GM18870 (cell line): ENCODE results near the gene RBM47.

Source experiments
- ATAC-seq: cut with Tn5 transposase; IDR thresholded peaks from one replicate; pipeline ENCODE4 v1.9.1; 2021; ENCODE audit warnings: moderate library complexity; ENCODE audit not compliant: unreplicated experiment

The RBM47 gene

GRCh38 chr4:40379248-40379647, 250.4 kb downstream of the RBM47 start:
- no peak for ATAC-seq

DNA sequence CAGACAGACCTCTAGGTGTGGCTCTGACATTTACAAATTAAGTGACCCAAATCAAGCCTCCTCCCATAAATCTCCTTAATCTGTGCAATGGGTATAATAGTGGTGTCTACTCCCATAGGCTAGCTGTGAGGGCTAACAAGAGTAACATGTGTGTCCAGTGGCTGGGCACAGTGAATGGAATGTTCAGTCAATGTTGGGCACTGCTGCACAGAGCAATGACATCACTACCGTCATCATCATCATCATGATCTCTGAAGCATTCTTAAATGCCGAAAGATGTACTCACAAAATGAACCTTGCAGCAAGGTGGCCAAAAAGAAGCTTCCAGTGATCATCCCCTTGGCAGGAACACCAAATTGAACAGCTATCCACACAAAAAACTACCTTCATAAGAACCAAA, 251.0 kb downstream of the RBM47 start:
- ATAC-seq = no peak

GRCh38 chr4:40377512-40378365, 251.9 kb downstream of the RBM47 start:
- ATAC-seq = no peak

DNA sequence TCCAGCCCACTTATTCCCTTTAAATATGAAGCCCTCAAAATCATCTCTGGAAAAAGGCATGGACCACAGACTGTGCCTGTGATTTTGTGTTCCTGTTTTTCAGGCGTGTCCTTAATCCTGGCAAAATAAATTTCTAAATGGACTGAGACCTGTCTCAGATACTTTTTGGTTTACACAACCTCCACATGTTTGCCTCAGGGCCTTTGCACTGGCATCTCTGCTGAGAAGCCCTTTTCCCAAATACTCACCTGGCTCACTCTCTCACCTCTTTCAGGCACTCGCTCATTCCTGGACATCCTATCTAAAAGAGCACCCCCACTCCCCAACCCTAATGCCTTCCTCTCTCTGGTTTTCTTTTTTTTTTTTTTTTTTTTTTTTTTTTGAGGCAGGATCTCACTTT, 254.0 kb downstream of the RBM47 start:
- ATAC-seq = no peak

GRCh38 chr4:40375095-40375494, 254.6 kb downstream of the RBM47 start:
- no peak for ATAC-seq

- no peak for ATAC-seq
Observed at GRCh38 chr4:40373636-40374035, 256.0 kb downstream of the RBM47 start.
